ENCODE measurements around the gene CENPT.

- TF ChIP-seq CTCF (IDR thresholded peaks at IDR 0.05) (no peak), ZFX (IDR thresholded peaks at IDR 0.05; ENCODE audit: borderline replicate concordance) (no peak)
Measured at GRCh38 chr16:67853670-67854069, 6.2 kb upstream of the CENPT start.
